Stimulated activated CD4-positive, alpha-beta T cell treated with anti-CD3 and anti-CD28 coated beads, TNF-alpha, amount 100 ng/mL, for 4 hours (primary cell): Measurements from ENCODE around the gene PTPRJ.

Experiments used
- DNase-seq, 3 experiments: peaks; one replicate each; pipeline ENCODE4 v3.0.0-alpha.2; 2020; ENCODE audit warnings: low read depth in 3 of 3

The PTPRJ gene

GRCh38 chr11:48063424-48063978 is 83.1 kb downstream of the PTPRJ start:
- no peak for DNase-seq

DNA sequence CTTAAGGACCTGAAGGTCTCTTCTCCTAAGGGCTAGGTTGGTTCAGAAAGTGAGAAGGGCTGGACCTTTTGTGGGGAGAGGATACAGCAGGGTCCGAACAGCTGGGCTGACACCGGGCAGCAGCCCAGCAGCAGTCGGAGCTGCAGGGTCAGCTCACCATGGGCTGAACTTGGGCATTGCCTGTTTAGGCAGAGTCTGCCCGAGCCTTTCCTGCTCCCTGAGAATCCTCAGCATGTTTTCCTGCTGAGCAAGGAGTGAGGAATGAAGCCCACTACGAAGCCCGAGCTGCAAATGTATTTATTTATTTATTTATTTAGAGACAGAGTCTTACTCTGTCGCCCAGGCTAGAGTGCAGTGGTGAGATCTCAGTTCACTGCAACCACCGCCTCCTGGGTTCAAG is 83.9 kb downstream of the PTPRJ start:
- DNase-seq: no peak

- no peak for DNase-seq
These were observed 86.8 kb downstream of the PTPRJ start for GRCh38 chr11:48066881-48067800.

- no peak for DNase-seq
These were observed 92.9 kb downstream of the PTPRJ start for GRCh38 chr11:48073031-48073861.

- DNase-seq: no peak
These were observed 94.2 kb downstream of the PTPRJ start for GRCh38 chr11:48074425-48075181.

- no peak for DNase-seq
These were observed 95.3 kb downstream of the PTPRJ start for GRCh38 chr11:48075637-48076036.

DNA sequence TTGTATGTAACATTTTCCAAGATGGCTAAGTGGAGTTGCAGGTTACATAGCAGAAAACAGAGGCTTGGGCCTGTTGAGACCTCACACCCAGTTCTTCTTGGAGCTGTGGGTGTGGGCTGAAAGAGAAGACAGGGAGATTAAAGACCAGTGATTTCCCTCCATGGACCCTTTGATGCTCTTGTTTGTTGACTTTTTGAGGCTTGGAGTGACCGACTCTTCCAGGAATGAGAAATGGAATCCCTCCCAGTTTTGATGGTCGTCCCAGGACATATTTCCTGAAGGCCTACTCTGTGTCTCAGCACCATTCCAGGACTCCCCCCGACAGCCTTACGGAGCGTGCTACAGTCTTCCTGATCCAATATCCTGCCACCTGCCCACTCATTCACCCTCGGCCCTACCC is 96.9 kb downstream of the PTPRJ start:
- DNase-seq: no peak

GRCh38 chr11:48078689-48079088 is 98.3 kb downstream of the PTPRJ start:
- DNase-seq: no peak

GRCh38 chr11:48079596-48079995 is 99.2 kb downstream of the PTPRJ start:
- no peak for DNase-seq

- DNase-seq: no peak
These were observed 100.0 kb downstream of the PTPRJ start for GRCh38 chr11:48080301-48080861.

DNA sequence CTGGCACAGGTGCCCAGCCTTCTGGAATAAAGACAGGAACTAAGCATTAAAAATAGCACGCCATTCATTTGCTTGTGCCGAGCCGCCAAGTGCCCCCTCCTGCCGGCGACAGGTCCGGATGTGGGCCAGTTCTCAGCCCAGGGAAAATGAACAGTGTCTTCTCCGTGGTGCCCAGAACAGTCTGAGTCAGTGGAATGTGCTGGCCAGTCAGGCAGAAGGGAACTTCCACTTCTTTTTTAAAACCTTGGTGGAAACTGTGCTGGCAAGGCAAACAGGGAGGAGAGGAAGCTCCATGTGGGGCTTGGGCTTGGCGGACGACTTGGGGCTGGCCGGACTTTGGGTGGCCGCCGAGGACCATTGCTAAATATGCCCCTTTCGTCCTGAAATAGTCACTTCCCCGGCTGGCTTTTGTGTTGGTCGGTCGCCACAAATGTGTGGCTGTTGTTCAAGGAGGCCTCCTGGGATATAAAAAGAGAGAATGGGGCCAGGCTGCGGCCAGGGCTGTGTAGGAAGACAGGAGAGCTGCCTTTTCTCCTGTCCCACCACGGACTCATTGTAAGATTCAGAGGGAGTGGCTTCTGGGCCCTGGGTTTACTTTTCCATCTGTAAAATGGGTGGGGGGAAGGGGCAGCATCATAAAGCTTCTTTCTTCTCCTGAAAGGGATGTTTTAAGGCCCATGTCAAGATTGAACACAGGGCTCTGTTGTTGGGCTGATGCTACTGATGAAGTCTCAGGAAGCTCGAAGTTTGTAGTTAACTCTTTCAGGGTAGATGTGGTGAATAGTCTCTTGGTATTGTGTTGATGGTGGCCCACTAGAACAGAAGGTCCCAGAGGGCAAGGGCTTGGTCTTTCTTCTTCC is 101.0 kb downstream of the PTPRJ start:
- DNase-seq: no peak

- no peak for DNase-seq
These were observed 102.4 kb downstream of the PTPRJ start for GRCh38 chr11:48082771-48083170.

GRCh38 chr11:48083421-48083820 is 103.1 kb downstream of the PTPRJ start:
- no peak for DNase-seq

DNA sequence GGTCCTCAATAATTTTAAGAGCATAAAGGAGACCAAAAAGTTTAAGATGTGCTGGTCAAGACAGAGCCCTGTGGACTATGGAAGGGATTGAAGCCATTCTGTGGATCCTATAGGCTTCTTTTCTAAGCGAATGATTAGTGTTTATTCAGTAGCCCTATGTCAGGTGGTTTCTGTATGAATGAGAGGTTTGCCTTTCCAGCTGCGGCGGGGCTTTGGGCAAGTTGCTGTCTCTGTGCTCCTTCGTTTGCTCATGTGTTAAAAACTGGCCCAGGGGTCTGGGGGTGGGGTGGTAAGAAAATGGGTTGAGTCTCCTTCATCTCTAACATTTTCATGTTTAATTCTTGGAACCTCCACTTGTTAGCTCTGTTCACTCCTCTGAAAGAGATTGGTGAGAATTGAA is 105.3 kb downstream of the PTPRJ start:
- DNase-seq: no peak

DNA sequence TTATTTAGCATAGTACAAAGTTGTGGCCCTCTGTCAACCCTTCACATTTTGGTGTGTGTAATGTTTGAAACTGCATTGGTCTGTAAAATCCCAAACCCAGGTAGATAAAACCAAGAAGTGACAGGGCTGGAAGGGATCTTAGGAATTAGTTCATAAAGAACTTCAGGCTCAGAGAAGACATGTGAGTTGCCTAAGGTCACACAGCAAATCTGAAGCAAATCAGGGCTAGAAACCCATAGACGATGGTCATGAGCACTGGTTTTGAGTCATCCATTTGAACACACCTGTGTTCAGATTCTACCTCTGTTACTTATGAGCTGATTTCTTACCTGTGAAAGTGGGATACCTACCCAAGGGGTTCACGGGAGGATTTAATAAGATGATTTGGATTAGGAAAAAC is 107.1 kb downstream of the PTPRJ start:
- no peak for DNase-seq

GRCh38 chr11:48087974-48088681 is 107.8 kb downstream of the PTPRJ start:
- no peak for DNase-seq

DNA sequence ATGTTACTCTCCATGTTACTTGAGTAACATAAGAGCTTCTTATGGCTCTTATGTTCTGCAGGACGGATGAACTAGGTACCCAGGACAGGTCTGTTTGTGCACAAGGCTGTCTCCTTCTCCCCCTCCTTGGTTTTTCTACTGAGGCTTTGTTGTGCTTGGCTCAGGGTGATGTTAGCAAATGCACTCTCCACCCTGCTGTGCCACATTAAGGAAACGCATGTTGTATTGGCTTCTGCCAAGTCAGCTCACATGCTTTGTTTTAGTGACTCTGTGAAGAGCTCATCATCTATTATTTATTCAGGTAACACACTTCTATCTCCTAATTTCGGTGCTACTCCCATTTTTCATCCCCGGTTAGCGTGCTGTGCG is 108.3 kb downstream of the PTPRJ start:
- DNase-seq: no peak

DNA sequence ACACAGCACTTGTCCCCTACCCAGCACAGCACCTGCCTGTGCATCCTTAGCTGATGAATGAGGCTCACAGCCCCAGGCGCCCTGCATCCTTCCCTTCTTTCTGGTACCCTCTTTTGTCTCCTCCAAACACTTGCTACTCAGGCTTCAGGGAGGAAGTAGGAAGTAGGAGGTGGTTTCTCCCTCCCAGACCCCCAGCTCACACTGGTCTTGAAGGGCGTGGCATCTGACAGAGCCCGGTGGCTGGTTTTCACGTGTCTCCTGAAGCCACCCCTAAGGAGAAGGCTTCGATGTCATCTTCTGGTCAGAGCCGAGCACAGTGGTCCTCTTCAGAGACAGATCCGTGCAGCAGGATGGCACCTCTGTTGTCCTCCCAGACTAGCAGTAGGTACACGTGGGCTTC is 109.8 kb downstream of the PTPRJ start:
- no peak for DNase-seq

DNA sequence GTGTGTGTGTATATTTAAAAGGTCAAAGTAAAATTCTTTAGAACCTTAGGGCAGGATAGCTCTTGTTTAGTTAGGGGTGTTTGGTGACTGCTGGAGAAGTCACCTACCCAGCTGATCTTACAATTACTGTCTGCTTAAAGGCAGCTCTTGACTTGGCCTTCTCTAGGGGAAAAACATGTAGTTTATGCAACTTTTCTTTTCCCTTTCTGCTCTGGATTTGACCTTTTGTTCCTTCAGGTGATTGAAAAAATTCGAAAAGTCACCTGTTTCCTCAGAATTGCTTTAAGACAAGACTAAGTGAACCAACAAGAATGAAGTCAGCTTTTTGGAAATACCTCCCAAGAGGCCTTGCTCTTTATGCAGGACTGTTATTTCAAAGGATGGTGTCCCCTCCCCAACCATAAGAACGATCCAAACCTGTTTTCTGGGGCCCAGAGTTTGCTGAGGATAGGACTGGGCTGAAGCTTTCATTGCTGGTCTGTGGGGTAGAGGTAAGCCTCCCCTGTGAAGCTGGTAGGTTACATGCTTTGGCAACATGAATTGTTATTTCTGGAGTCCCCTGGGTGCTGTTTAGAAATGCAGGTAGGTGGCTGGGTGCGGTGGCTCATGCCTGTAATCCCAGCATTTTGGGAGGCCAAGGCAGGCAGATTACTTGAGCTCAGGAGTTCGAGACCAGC is 111.2 kb downstream of the PTPRJ start:
- no peak for DNase-seq
